Gastroesophageal sphincter (tissue), 4 donors: ENCODE data around the gene RSPO1. TPM values are rescaled to one million over a fixed set of nuclear protein-coding genes. Genes with fewer than 3 reads are reported as not detected.

Source experiments
- ATAC-seq: fragments of 150-250 bp; one replicate; pipeline ENCODE4 v1.9.1; 2016; ENCODE audit warnings: mild to moderate bottlenecking, moderate library complexity
- H3K27ac ChIP-seq, 4 donors: fragments of 200-600 bp; sonication (generic) in 3 of 4; 1 replicate in 3 of 4; 2 replicates in 1 of 4; pipeline ENCODE4 v1.5.1; 2016 to 2019
- H3K27me3 ChIP-seq: fragments of 200-600 bp; sonication (generic); one replicate; pipeline ENCODE4 v1.5.1; 2019
- H3K36me3 ChIP-seq, 2 donors: fragments of 200-600 bp; sonication (generic); one replicate each; pipeline ENCODE4 v1.5.1; 2019; ENCODE audit warnings: control low read depth in 1 of 2
- H3K4me1 ChIP-seq, 3 donors: fragments of 200-600 bp; sonication (generic); 1 replicate in 2 of 3; 2 replicates in 1 of 3; pipeline ENCODE4 v1.5.1; 2016 to 2019; ENCODE audit warnings: control low read depth in 2 of 3
- H3K4me3 ChIP-seq, 2 donors: fragments of 200-600 bp; sonication (generic); one replicate each; pipeline ENCODE4 v1.5.1; 2019; ENCODE audit warnings: mild to moderate bottlenecking in 1 of 2, moderate library complexity in 1 of 2
- H3K9me3 ChIP-seq, 3 donors: fragments of 200-600 bp; sonication (generic); one replicate each; pipeline ENCODE4 v1.5.1; 2017 to 2019; ENCODE audit warnings: control low read depth in 2 of 3
- CTCF ChIP-seq, 4 experiments: fragments of 200-600 bp in 2 of 4; fragments of 450-650 bp in 2 of 4; sonication (generic) in 1 of 4; IDR thresholded peaks; one replicate each; pipeline ENCODE4 v1.5.1; 2017 to 2019; ENCODE audit warnings: antibody characterized with exemption in 4 of 4, mild to moderate bottlenecking in 2 of 4, moderate library complexity in 2 of 4
- EP300 ChIP-seq: sonication (generic); formaldehyde crosslinking; IDR thresholded peaks from one replicate; pipeline ENCODE4 v1.6.1; 2017; ENCODE audit warnings: antibody characterized with exemption, mild to moderate bottlenecking
- POLR2A ChIP-seq, 2 donors: fragments of 450-650 bp; IDR thresholded peaks; one replicate each; pipeline ENCODE4 v1.6.1; 2017; ENCODE audit warnings: antibody characterized with exemption in 2 of 2, mild to moderate bottlenecking in 2 of 2, moderate library complexity in 1 of 2
- POLR2AphosphoS5 ChIP-seq: sonication (generic); formaldehyde crosslinking; IDR thresholded peaks from one replicate; pipeline ENCODE4 v1.6.1; 2017; ENCODE audit warnings: antibody characterized with exemption
- WGBS, 2 donors: methylation state at CpG; one replicate each; pipeline ENCODE4 v1.1.5; 2018; ENCODE audit warnings: low coverage in 1 of 2; 5-methylcytosine and 5-hydroxymethylcytosine counted together
- total RNA-seq, 4 donors: library from RNA; depleted of rRNA; stranded (reverse); fragments of >200 nt; gene quantifications; one replicate each; pipeline ENCODE4 v1.1.0, GENCODE V29; 2016

RSPO1 gene
- total RNA-seq, 4 donors from 2014 or later = 0.47 to 4.0 (median 2.5) TPM

GRCh38 chr1:37628026-37628556 lies 6.6 kb downstream of the RSPO1 start:
- H3K4me1 ChIP-seq = peaks cover 0 to 2% (median 0%) of the 10 kb centered on the region in 3 donors
- no peaks in the 10 kb centered on the region for H3K36me3 ChIP-seq
- WGBS, 2 donors = 75 to 100% methylated on average over 1 to 6 of the region's 8 CpGs
- no peak for TF ChIP-seq POLR2AphosphoS5
- TF ChIP-seq CTCF (IDR thresholded peaks at IDR 0.05) = no peak
- TF ChIP-seq POLR2A (IDR thresholded peaks at IDR 0.05) = no peak
- TF ChIP-seq EP300 = no peak
- H3K4me3 ChIP-seq = no peak overlapping the region
- H3K9me3 ChIP-seq = no peaks in the 10 kb centered on the region
- no peak overlapping the region for H3K27ac ChIP-seq
- no peak for ATAC-seq
- peaks cover 94% of the 10 kb centered on the region for H3K27me3 ChIP-seq

GRCh38 chr1:37622131-37622530 lies 12.6 kb downstream of the RSPO1 start:
- Histone ChIP-seq H3K36me3 (no peaks in the 10 kb centered on the region), H3K27me3 (peaks cover 88% of the 10 kb centered on the region), H3K9me3 (no peaks in the 10 kb centered on the region), H3K4me3 (no peak overlapping the region), H3K4me1 (no peaks in the 10 kb centered on the region), H3K27ac (no peak overlapping the region)
- TF ChIP-seq EP300 (no peak), POLR2AphosphoS5 (no peak), CTCF (IDR thresholded peaks at IDR 0.05) (no peak), POLR2A (IDR thresholded peaks at IDR 0.05) (no peak)
- no peak for ATAC-seq
- 42 to 50% methylated on average over 5 to 6 of the region's 6 CpGs for WGBS, 2 donors

GRCh38 chr1:37621326-37621870 lies 13.3 kb downstream of the RSPO1 start:
- ATAC-seq = no peak
- no peaks in the 10 kb centered on the region for H3K36me3 ChIP-seq
- H3K9me3 ChIP-seq = no peaks in the 10 kb centered on the region
- H3K27me3 ChIP-seq = peaks cover 88% of the 10 kb centered on the region
- 46 to 58% methylated on average over 6 to 10 of the region's 10 CpGs for WGBS, 2 donors
- no peak for TF ChIP-seq POLR2A (IDR thresholded peaks at IDR 0.05)
- H3K4me3 ChIP-seq = no peak overlapping the region
- H3K27ac ChIP-seq = no peak overlapping the region
- no peaks in the 10 kb centered on the region for H3K4me1 ChIP-seq

- no peak for ATAC-seq
- Histone ChIP-seq H3K4me3 (no peak overlapping the region), H3K9me3 (no peaks in the 10 kb centered on the region), H3K36me3 (no peaks in the 10 kb centered on the region), H3K27ac (no peak overlapping the region), H3K27me3 (peaks cover 88% of the 10 kb centered on the region), H3K4me1 (no peaks in the 10 kb centered on the region)
- no peak for TF ChIP-seq EP300
- no peak for TF ChIP-seq POLR2AphosphoS5
- TF ChIP-seq CTCF (IDR thresholded peaks at IDR 0.05) = no peak
- no peak for TF ChIP-seq POLR2A (IDR thresholded peaks at IDR 0.05)
- 83 to 85% methylated on average over 6 of the region's 6 CpGs for WGBS, 2 donors
Measured at GRCh38 chr1:37620707-37621106, 14.0 kb downstream of the RSPO1 start.

GRCh38 chr1:37616330-37616729 lies 18.4 kb downstream of the RSPO1 start:
- Histone ChIP-seq H3K27me3 (peaks cover 82% of the 10 kb centered on the region), H3K27ac (no peak overlapping the region), H3K9me3 (no peaks in the 10 kb centered on the region), H3K4me3 (no peak overlapping the region), H3K36me3 (no peaks in the 10 kb centered on the region), H3K4me1 (no peaks in the 10 kb centered on the region)
- TF ChIP-seq POLR2AphosphoS5 = no peak
- no peak for TF ChIP-seq POLR2A (IDR thresholded peaks at IDR 0.05)
- no peak for TF ChIP-seq CTCF (IDR thresholded peaks at IDR 0.05)
- no peak for TF ChIP-seq EP300
- ATAC-seq = no peak
- 68% methylated on average over 6 of the region's 14 CpGs; no CpG with 5 or more reads in 1 of the 2 donors for WGBS, 2 donors
